HG03565 (cell line): ENCODE measurements around the gene EPB41L4B.

Experiments used
- ATAC-seq: cut with Tn5 transposase; IDR thresholded peaks from one replicate; pipeline ENCODE4 v1.9.1; 2021; ENCODE audit warnings: mild to moderate bottlenecking, moderate library complexity; ENCODE audit not compliant: unreplicated experiment

The EPB41L4B gene

GRCh38 chr9:109321727-109322126 lies 868 bp upstream of the EPB41L4B start:
- ATAC-seq, result no peak

DNA sequence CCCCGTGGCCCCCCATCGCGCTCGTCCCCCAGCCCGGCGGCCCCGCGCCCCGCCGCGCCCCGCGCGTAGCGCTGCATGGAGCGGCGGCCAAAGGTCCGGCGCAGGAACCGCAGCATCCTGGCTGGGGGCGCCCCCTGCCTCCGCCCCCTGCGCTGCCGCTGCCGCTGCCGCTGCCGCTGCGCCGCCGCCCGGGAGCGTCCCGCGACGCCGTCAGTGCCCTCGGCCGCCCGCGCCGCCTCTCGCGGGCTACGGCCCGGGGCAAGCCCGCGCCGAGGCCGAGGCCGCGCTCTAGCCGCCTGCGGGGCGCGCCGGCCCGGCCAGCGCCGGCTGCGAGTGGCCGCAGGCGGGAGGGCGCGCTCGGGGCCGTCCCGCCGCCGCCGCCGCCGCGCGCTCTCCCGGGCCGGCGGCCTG lies 523 bp downstream of the EPB41L4B start:
- ATAC-seq, result peak; percentile 25

DNA sequence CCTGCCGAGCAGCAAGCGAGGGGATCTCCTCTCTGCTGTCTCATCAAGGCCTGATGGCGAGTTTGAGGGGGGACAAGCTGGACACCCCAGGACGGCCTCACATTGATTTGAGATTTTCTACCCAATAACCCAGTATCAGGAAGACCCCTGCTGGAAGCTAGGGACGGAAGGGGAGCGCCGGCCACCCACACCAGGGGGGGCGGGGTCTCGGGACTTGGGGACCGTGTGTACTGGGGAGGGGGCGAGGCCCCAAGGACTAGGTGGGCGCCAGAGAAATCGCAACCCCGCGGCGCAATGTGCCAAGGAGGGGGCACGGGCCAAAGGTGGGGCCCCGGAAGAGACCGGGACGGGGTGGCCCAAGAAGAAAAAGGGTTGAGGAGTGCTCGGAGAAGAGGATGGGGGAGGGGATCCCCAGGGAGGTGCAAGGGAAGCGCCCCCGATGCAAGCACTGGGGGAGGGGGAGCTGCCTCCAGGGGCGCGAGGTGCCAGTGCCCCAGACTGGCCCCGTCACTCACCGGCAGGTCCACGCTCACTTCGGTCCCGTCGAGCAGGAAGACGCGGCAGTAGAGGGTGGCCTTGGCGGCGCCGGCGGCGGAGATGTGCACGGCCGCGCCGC lies 1.1 kb downstream of the EPB41L4B start:
- ATAC-seq, result peak; percentile 12

GRCh38 chr9:109319017-109319625 lies 1.7 kb downstream of the EPB41L4B start:
- ATAC-seq, result no peak

DNA sequence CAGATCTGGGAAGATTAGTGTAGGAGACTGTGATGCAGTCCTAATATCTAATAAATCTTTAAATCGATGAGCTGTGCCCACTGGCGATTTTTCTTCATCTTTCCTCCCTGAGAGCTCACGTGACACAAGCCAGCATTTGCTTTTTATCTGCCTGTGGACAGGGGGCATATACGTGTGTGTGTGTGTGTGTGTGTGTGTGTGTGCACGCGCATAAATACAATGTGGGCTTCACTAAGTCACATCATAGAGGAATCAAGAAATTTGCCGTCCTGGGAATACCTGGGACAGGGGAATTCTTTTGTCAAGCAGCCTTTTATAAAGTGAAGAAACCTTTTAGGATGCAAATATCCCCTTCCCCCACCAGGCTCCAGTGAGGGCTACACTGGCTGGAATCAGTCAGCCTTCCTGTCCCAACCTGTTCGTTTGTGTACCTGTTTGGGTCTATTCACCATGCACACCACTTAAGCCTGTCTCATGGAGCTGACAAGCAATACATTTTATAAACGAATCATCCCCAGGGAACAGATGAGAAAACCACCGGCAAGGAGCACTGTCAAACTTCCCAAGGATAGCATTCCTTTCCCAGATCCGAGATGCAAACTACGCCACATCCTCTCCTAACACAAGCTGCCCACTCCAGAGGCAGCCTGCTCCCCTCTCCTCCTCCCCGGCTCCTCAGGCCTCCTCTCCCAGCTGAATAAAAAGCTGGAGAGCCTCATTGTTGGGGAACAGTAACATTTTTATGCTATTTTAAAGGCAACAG lies 2.7 kb downstream of the EPB41L4B start:
- ATAC-seq, result no peak

DNA sequence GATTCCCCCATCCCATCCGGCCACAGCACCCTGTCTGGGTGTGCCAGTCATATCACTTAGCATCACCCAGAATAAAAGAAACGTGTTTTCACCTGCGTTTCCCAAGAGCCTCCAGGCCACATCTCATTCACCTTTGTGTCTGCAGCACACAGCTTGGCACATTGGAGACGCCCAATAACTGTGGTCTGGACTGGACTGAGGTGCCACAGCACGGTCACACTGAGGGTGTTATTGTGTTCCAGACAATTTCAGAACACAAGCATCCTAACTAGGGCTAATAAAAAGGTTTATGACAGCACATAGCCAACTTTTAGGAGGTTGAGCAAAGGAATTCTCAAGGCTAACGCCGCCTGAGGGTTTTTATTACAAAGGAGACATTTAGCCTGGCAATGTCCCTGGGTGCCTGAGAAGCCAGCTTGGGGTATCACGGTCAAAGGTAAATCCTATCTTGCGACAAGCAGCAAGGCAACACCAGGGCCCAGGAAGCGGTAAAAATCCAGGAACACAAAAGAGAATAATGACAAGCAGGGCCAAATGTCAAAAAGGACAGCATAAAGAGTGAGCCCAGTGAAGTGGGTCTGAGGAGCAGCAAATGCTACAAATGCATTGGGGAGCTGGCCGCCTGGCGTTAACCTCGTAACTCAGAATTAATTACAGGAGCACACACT lies 3.4 kb downstream of the EPB41L4B start:
- no peak for ATAC-seq

DNA sequence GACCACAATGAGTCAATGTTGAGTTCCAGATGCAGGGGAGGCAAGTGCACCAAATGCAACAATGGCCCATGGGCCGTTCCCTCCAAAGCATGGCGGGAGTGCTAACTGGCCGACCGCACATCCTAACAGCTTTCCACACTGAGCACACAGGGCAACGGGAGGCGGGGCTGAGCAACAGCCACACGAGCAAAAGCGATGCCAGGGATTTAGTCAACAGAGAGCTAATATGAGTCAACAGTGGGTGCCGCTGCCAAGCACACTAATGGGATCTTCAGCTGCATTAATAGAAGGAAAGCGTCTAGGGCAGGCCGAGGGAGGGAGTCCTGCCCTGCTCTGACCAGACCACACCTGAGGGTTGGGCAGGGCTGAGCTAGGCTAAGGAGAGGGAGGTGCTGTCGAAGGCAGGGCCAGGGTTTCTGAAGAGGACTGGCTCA lies 4.6 kb downstream of the EPB41L4B start:
- no peak for ATAC-seq

- ATAC-seq, result no peak
Observed at GRCh38 chr9:109315480-109316206, 5.2 kb downstream of the EPB41L4B start.

- no peak for ATAC-seq
Observed at GRCh38 chr9:109314011-109314531, 6.8 kb downstream of the EPB41L4B start.

DNA sequence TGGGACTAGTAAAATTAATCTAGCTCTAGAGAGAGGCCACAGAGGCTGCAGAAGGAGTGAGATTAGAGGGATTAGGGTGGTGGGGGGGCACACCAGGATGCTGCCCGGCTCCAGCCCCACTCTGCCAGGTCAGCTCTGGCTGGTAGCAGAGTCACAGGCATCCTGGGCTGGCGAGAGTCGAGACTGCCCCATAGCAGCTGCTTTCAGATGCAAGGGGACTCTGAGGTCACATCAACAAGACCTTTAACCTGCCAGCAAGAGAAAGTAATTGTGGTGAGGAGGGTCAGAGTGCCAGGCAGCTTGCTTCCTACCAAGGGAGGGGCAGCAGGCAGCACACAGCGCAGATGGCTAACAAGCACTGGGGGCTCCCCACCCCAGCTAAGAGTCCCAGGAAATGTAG lies 7.5 kb downstream of the EPB41L4B start:
- ATAC-seq, result no peak

GRCh38 chr9:109312783-109313182 lies 8.1 kb downstream of the EPB41L4B start:
- ATAC-seq, result no peak

- peak; percentile 86 for ATAC-seq
Observed at GRCh38 chr9:109311731-109312130, 9.1 kb downstream of the EPB41L4B start.

DNA sequence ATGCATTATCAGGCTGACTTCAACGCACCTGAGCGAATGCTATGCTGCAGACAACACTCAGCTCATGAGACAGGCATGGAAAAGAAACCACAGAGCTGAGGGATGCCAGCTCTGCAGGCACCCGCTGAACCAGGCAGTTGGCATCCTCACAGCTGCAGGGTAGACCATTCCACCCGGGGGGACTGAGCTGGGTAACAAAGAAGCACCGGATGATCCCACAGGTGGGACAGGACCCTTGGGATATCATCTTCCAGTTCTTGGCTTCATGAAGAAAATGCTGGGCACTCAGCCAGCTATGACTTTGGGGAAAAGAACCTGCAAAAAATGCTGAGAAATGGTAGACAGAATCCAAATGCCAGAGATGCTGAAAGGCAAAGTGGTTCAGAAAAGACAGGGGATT lies 9.6 kb downstream of the EPB41L4B start:
- ATAC-seq, result no peak

DNA sequence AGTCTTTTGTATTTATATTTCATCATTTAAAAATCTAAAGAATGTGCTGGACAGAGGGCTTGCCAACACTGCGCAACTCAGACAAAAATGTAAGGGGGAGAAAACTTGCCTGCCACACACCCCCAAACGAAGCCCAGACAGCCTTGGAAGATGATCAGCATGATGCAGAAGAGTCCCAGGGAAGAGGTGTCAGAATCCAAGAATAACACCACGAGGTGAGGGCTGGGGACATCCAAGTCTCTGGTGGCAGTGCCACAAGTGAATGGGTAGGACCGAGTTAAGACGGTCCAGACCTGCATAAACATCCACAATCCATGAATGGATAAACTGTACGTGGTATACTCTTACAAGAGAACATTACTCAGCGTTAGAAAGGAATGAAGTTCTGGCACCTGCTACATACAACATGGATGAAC lies 10.4 kb downstream of the EPB41L4B start:
- no peak for ATAC-seq

GRCh38 chr9:109309282-109309681 lies 11.6 kb downstream of the EPB41L4B start:
- no peak for ATAC-seq

- no peak for ATAC-seq
Observed at GRCh38 chr9:109307380-109308240, 13.2 kb downstream of the EPB41L4B start.

GRCh38 chr9:109305801-109306200 lies 15.1 kb downstream of the EPB41L4B start:
- no peak for ATAC-seq

- no peak for ATAC-seq
Observed at GRCh38 chr9:109304347-109304746, 16.5 kb downstream of the EPB41L4B start.

- ATAC-seq, result no peak
Observed at GRCh38 chr9:109303900-109304299, 17.0 kb downstream of the EPB41L4B start.

GRCh38 chr9:109302606-109303005 lies 18.3 kb downstream of the EPB41L4B start:
- no peak for ATAC-seq
